HCT116 (cell line): ENCODE data around the gene TLCD2. TPM values are rescaled to one million over a fixed set of nuclear protein-coding genes. Genes with fewer than 3 reads are reported as not detected.

ENCODE experiments used
- ATAC-seq: fragments of 200-7000 bp; cut with Tn5 transposase; 2 replicates; pipeline ENCODE4 v1.9.1; 2020; ENCODE audit warnings: mild to moderate bottlenecking, moderate library complexity
- BruUV-seq: library from RNA; stranded (reverse); fragments of 400-500 nt; replicated peaks from 2 replicates; lab custom pipeline; 2021; lab: Mats Ljungman, UMichigan
- CTCF ChIA-PET: fragments of 300-600 bp; sonication (Branson Sonifier 250); formaldehyde crosslinking; loops from one replicate; lab custom pipeline; 2021; ENCODE audit warnings: antibody characterized with exemption; lab: Charles Lee
- POLR2A ChIA-PET: fragments of 300-600, 350-600 bp; sonication (Branson Sonifier 250); formaldehyde crosslinking; loops from one replicate; lab custom pipeline; 2021; ENCODE audit warnings: antibody characterized with exemption; lab: Charles Lee
- RAD21 ChIA-PET, 2 experiments: fragments of 300-600 bp; sonication (Branson Sonifier 250); formaldehyde crosslinking; loops; one replicate each; lab custom pipeline; 2023; ENCODE audit warnings: low total read pairs in 2 of 2; ENCODE audit not compliant: uncharacterized antibody in 2 of 2, unreplicated experiment in 2 of 2, low non-redundant PET in 1 of 2; lab: Charles Lee
- DNase-seq: peaks from one replicate; pipeline ENCODE4 v3.0.0-alpha.2; 2010; ENCODE audit warnings: low read depth, low spot score
- H2AFZ ChIP-seq: fragments of 200-600 bp; shearing (Covaris generic), sonication (generic); 2 replicates; pipeline ENCODE4 v1.6.1; 2017; ENCODE audit warnings: low read depth, mixed run types, mixed read lengths, antibody characterized with exemption, low read length; ENCODE audit not compliant: poor library complexity, severe bottlenecking
- H3K27ac ChIP-seq: 2 replicates; pipeline ENCODE4 v1.5.1; 2012; ENCODE audit warnings: low read depth, low read length
- H3K27me3 ChIP-seq: fragments of 200-600 bp; sonication (generic); 2 replicates; pipeline ENCODE4 v1.6.1; 2016; ENCODE audit warnings: mixed run types, low read length, mixed read lengths; ENCODE audit not compliant: insufficient read depth
- H3K36me3 ChIP-seq, 2 experiments: fragments of 200-500 bp in 1 of 2; fragments of 200-600 bp in 1 of 2; sonication (Bioruptor generic) in 1 of 2; sonication (generic) in 1 of 2; 2 replicates each; pipeline versions ENCODE4 v1.5.1 to v1.6.1; 2014 to 2016; ENCODE audit warnings: low read length in 2 of 2, inconsistent platforms in 1 of 2, mixed read lengths in 1 of 2, mixed run types in 1 of 2; ENCODE audit not compliant: insufficient read depth in 2 of 2, control insufficient read depth in 1 of 2
- H3K4me1 ChIP-seq, 2 experiments: fragments of 200-600 bp in 1 of 2; sonication (generic) in 1 of 2; 2 replicates each; pipeline versions ENCODE4 v1.5.1 to v1.6.1; 2012 to 2017; ENCODE audit warnings: low read length in 2 of 2, inconsistent platforms in 1 of 2, mild to moderate bottlenecking in 1 of 2, mixed read lengths in 1 of 2, mixed run types in 1 of 2, moderate library complexity in 1 of 2; ENCODE audit not compliant: insufficient read depth in 2 of 2, control insufficient read depth in 1 of 2
- H3K4me2 ChIP-seq: fragments of 200-600 bp; sonication (generic); 2 replicates; pipeline ENCODE4 v1.6.1; 2017; ENCODE audit warnings: mixed run types, low read length, mixed read lengths
- H3K4me3 ChIP-seq, 2 experiments: fragments of 200-600 bp in 1 of 2; sonication (generic) in 1 of 2; replicated peaks in 1 of 2; 2 replicates each; pipeline ENCODE4 v1.5.1; 2011 to 2016; ENCODE audit warnings: low read length in 2 of 2, control low read depth in 1 of 2, low read depth in 1 of 2, mild to moderate bottlenecking in 1 of 2, mixed read lengths in 1 of 2, mixed run types in 1 of 2
- H3K79me2 ChIP-seq: fragments of 200-600 bp; sonication (generic); 2 replicates; pipeline ENCODE4 v1.6.1; 2017; ENCODE audit warnings: mild to moderate bottlenecking, mixed run types, low read length, moderate library complexity, mixed read lengths; ENCODE audit not compliant: insufficient read depth
- H3K9ac ChIP-seq: fragments of 200-600 bp; sonication (generic); 2 replicates; pipeline ENCODE4 v1.6.1; 2016; ENCODE audit warnings: low read length, mixed read lengths
- H3K9me2 ChIP-seq: fragments of 200-600 bp; sonication (generic), shearing (Covaris generic); 2 replicates; pipeline ENCODE4 v1.6.1; 2017; ENCODE audit warnings: mixed run types, mild to moderate bottlenecking, moderate library complexity; ENCODE audit not compliant: insufficient read depth
- H3K9me3 ChIP-seq, 2 experiments: fragments of 200-500 bp in 1 of 2; fragments of 200-600 bp in 1 of 2; sonication (Bioruptor generic) in 1 of 2; sonication (generic) in 1 of 2; 2 replicates each; pipeline ENCODE4 v1.6.1; 2014 to 2017; ENCODE audit warnings: low read length in 2 of 2, mixed read lengths in 2 of 2, inconsistent platforms in 1 of 2, low read depth in 1 of 2, mild to moderate bottlenecking in 1 of 2, mixed run types in 1 of 2, moderate library complexity in 1 of 2; ENCODE audit not compliant: control insufficient read depth in 1 of 2, insufficient read depth in 1 of 2
- H4K20me1 ChIP-seq: fragments of 200-600 bp; sonication (generic), shearing (Covaris generic); 2 replicates; pipeline ENCODE4 v1.6.1; 2017; ENCODE audit warnings: mixed run types, mild to moderate bottlenecking, moderate library complexity; ENCODE audit not compliant: insufficient read depth
- EZH2phosphoT487 ChIP-seq: fragments of 200-600 bp; IDR thresholded peaks from 2 replicates; pipeline ENCODE4 v1.6.1; 2018; ENCODE audit warnings: antibody characterized with exemption, borderline replicate concordance
- POLR2A ChIP-seq: IDR thresholded peaks from 2 replicates; pipeline ENCODE4 v1.7.0; 2011; ENCODE audit warnings: borderline replicate concordance; ENCODE audit not compliant: insufficient read depth, insufficient read length; ENCODE audit errors: extremely low read depth
- POLR2AphosphoS5 ChIP-seq: IDR thresholded peaks from 2 replicates; pipeline ENCODE4 v1.6.1; 2011; ENCODE audit warnings: mild to moderate bottlenecking, low read depth, low read length, moderate library complexity
- REST ChIP-seq: IDR thresholded peaks from 2 replicates; pipeline ENCODE4 v1.6.1; 2012; ENCODE audit warnings: low read depth
- SIN3A ChIP-seq: IDR thresholded peaks from 2 replicates; pipeline ENCODE4 v1.6.1; 2012; ENCODE audit warnings: low read depth
- SP1 ChIP-seq: IDR thresholded peaks from 2 replicates; pipeline ENCODE4 v1.6.1; 2012; ENCODE audit warnings: low read depth
- SRF ChIP-seq: IDR thresholded peaks from 2 replicates; pipeline ENCODE4 v1.6.1; 2012; ENCODE audit warnings: low read depth
- TCF7L2 ChIP-seq: IDR thresholded peaks from 2 replicates; pipeline ENCODE4 v1.7.0; 2011; ENCODE audit warnings: borderline replicate concordance, inconsistent platforms; ENCODE audit not compliant: insufficient read depth, insufficient read length; ENCODE audit errors: extremely low read depth
- YY1 ChIP-seq: IDR thresholded peaks from 2 replicates; pipeline ENCODE4 v1.6.1; 2011; ENCODE audit warnings: low read length, low read depth, moderate library complexity, mild to moderate bottlenecking; ENCODE audit not compliant: insufficient replicate concordance; ENCODE audit errors: extremely low read depth
- ZFX ChIP-seq: fragments of 450-650 bp; IDR thresholded peaks from 2 replicates; pipeline ENCODE4 v1.6.1; 2017
- intact Hi-C: fragments of 100-400 bp; cut with micrococcal nuclease; formaldehyde crosslinking; loops from 2 replicates; pipeline ENCODE4 v1.10.0; 2022
- total RNA-seq: library from RNA; stranded (reverse); gene quantifications from one replicate; pipeline ENCODE4 v1.2.1, GENCODE V29; 2021; ENCODE audit not compliant: unreplicated experiment
- TF ChIP-seq, protein P1 (sequence below): IDR thresholded peaks from 2 replicates; pipeline ENCODE4 v1.6.1; 2012
- TF ChIP-seq, protein P2 (sequence below), 3 experiments: fragments of 200-600 bp in 1 of 3; sonication (generic) in 1 of 3; IDR thresholded peaks in 2 of 3; conservative IDR thresholded peaks in 1 of 3; 2 replicates each; pipeline ENCODE4 v1.5.1; 2012 to 2017; ENCODE audit warnings: low read depth in 2 of 3, low read length in 2 of 3, antibody characterized with exemption in 1 of 3, borderline replicate concordance in 1 of 3, control low read depth in 1 of 3, mild to moderate bottlenecking in 1 of 3, mixed read lengths in 1 of 3, mixed run types in 1 of 3, moderate library complexity in 1 of 3; ENCODE audit not compliant: insufficient read depth in 1 of 3
- TF ChIP-seq, protein P3 (sequence below): IDR thresholded peaks from 2 replicates; pipeline ENCODE4 v1.6.1; 2012

Gene TLCD2
- total RNA-seq, 1 experiment from 2014 or later, result 1.8 TPM

- ATAC-seq (no peak), DNase-seq (no peak)
- ChIA-PET RAD21 (no interaction called here), POLR2A (no interaction called here), CTCF (no interaction called here)
- no peaks in the 10 kb centered on the region for H3K9me3 ChIP-seq
- H3K79me2 ChIP-seq, result peaks cover 33% of the 10 kb centered on the region; the same call in 1 of the 2 replicates
- H3K4me1 ChIP-seq, result peaks cover 32 to 60% of the 10 kb centered on the region in 2 experiments
- peaks cover 0 to 20% of the 10 kb centered on the region in 2 experiments; a peak in 1 of 4 replicates for H3K36me3 ChIP-seq
- no peaks in the 10 kb centered on the region for H3K9me2 ChIP-seq
- H4K20me1 ChIP-seq, result no peaks in the 10 kb centered on the region
- no peak overlapping the region for H3K4me3 ChIP-seq
- H3K27me3 ChIP-seq, result no peaks in the 10 kb centered on the region
- BruUV-seq, result no TSS peak
- TF ChIP-seq POLR2A (no peak), SIN3A (no peak), TCF7L2 (no peak), POLR2AphosphoS5 (no peak), SRF (no peak), SP1 (no peak), REST (no peak), ZFX (no peak), EZH2phosphoT487 (no peak), YY1 (no peak)
- TF ChIP-seq, protein P1, sequence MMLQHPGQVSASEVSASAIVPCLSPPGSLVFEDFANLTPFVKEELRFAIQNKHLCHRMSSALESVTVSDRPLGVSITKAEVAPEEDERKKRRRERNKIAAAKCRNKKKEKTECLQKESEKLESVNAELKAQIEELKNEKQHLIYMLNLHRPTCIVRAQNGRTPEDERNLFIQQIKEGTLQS, result no peak
- TF ChIP-seq, protein P2, sequence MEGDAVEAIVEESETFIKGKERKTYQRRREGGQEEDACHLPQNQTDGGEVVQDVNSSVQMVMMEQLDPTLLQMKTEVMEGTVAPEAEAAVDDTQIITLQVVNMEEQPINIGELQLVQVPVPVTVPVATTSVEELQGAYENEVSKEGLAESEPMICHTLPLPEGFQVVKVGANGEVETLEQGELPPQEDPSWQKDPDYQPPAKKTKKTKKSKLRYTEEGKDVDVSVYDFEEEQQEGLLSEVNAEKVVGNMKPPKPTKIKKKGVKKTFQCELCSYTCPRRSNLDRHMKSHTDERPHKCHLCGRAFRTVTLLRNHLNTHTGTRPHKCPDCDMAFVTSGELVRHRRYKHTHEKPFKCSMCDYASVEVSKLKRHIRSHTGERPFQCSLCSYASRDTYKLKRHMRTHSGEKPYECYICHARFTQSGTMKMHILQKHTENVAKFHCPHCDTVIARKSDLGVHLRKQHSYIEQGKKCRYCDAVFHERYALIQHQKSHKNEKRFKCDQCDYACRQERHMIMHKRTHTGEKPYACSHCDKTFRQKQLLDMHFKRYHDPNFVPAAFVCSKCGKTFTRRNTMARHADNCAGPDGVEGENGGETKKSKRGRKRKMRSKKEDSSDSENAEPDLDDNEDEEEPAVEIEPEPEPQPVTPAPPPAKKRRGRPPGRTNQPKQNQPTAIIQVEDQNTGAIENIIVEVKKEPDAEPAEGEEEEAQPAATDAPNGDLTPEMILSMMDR (IDR thresholded peaks at IDR 0.05 in 2 of 3, conservative IDR thresholded peaks at IDR 0.05 in 1 of 3; ENCODE audit: borderline replicate concordance in 1 of 3, insufficient read depth in 1 of 3, low read depth in 2 of 3, low read length in 2 of 3), result no peak
- TF ChIP-seq, protein P3, sequence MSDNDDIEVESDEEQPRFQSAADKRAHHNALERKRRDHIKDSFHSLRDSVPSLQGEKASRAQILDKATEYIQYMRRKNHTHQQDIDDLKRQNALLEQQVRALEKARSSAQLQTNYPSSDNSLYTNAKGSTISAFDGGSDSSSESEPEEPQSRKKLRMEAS, result no peak
- no peak overlapping the region for H2AFZ ChIP-seq
- H3K27ac ChIP-seq, result no peak overlapping the region
- H3K9ac ChIP-seq, result no peak overlapping the region
- intact Hi-C loops, result loop anchor here (10.0 kb wide), 1 partner anchor 693 kb away; the partner anchor contains the start of gene MNT
- no peak overlapping the region for H3K4me2 ChIP-seq
These were observed 2.1 kb upstream of the TLCD2 start for GRCh38 chr17:1712271-1712670.
